G401 (cell line): ENCODE data around the gene BICD1. TPM values are rescaled to one million over a fixed set of nuclear protein-coding genes. Genes with fewer than 3 reads are reported as not detected.
"Not testable (repeated sequence)": the region's sequence is repeated elsewhere in the genome, so short reads cannot be mapped to it uniquely, and the experiment has no call there.

Experiments
- DNase-seq: peaks from one replicate; pipeline ENCODE4 v3.0.0-alpha.2; 2015; ENCODE audit warnings: low spot score
- in situ Hi-C: cut with HindIII; loops from 2 replicates; pipeline ENCODE4 v1.10.0; 2016; ENCODE audit warnings: low sequenced_read_pairs, mixed read lengths
- total RNA-seq: library from RNA; depleted of rRNA; stranded (reverse); fragments of >200 nt; shearing (Covaris generic); gene quantifications from 2 replicates; pipeline ENCODE4 v1.2.3, GENCODE V29; 2014

BICD1 gene
- total RNA-seq, 1 experiment from 2014 or later: 8.0 TPM

GRCh38 chr12:32257695-32258496 is 151.2 kb downstream of the BICD1 start:
- DNase-seq: no peak
- in situ Hi-C loops: no loop called here

- in situ Hi-C loops: no loop called here
- DNase-seq: no peak
Observed at GRCh38 chr12:32260696-32261095, 154.0 kb downstream of the BICD1 start.

GRCh38 chr12:32261638-32262037 is 155.0 kb downstream of the BICD1 start:
- in situ Hi-C loops: no loop called here
- DNase-seq: no peak

GRCh38 chr12:32264961-32265360 is 158.3 kb downstream of the BICD1 start:
- DNase-seq: no peak
- in situ Hi-C loops: no loop called here

- no peak for DNase-seq
- in situ Hi-C loops: no loop called here
Observed at GRCh38 chr12:32265456-32265855, 158.8 kb downstream of the BICD1 start.

- in situ Hi-C loops: no loop called here
- no peak for DNase-seq
Observed at GRCh38 chr12:32265951-32266350, 159.3 kb downstream of the BICD1 start.

- no peak for DNase-seq
- in situ Hi-C loops: no loop called here
Observed at GRCh38 chr12:32266756-32267155, 160.1 kb downstream of the BICD1 start.

GRCh38 chr12:32270818-32271710 is 164.4 kb downstream of the BICD1 start:
- DNase-seq: no peak
- in situ Hi-C loops: no loop called here

- no peak for DNase-seq
- in situ Hi-C loops: no loop called here
Observed at GRCh38 chr12:32272465-32272864, 165.8 kb downstream of the BICD1 start.

- DNase-seq: no peak
- in situ Hi-C loops: no loop called here
Observed at GRCh38 chr12:32273063-32273522, 166.4 kb downstream of the BICD1 start.

GRCh38 chr12:32273712-32274111 is 167.1 kb downstream of the BICD1 start:
- no peak for DNase-seq
- in situ Hi-C loops: no loop called here

GRCh38 chr12:32274665-32275064 is 168.0 kb downstream of the BICD1 start:
- no peak for DNase-seq

GRCh38 chr12:32275520-32275919 is 168.9 kb downstream of the BICD1 start:
- DNase-seq, in situ Hi-C loops: not testable (repeated sequence)

More at GRCh38 chr12:32274665-32275064, 168.0 kb downstream of the BICD1 start:
- in situ Hi-C loops: no loop called here

- DNase-seq: no peak
- in situ Hi-C loops: no loop called here
Observed at GRCh38 chr12:32277774-32278173, 171.1 kb downstream of the BICD1 start.

GRCh38 chr12:32281098-32281497 is 174.5 kb downstream of the BICD1 start:
- in situ Hi-C loops: no loop called here
- no peak for DNase-seq

GRCh38 chr12:32284561-32284960 is 177.9 kb downstream of the BICD1 start:
- no peak for DNase-seq
- in situ Hi-C loops: no loop called here

GRCh38 chr12:32285021-32285420 is 178.4 kb downstream of the BICD1 start:
- DNase-seq: no peak
- in situ Hi-C loops: no loop called here

- in situ Hi-C loops: no loop called here
- no peak for DNase-seq
Observed at GRCh38 chr12:32285489-32285888, 178.8 kb downstream of the BICD1 start.

GRCh38 chr12:32290411-32290810 is 183.8 kb downstream of the BICD1 start:
- in situ Hi-C loops: no loop called here
- DNase-seq: no peak

- in situ Hi-C loops: no loop called here
- no peak for DNase-seq
Observed at GRCh38 chr12:32292151-32292550, 185.5 kb downstream of the BICD1 start.
